ENCODE data around the gene SH2D2A. TPM values are rescaled to one million over a fixed set of nuclear protein-coding genes. Genes with fewer than 3 reads are reported as not detected.

The SH2D2A gene
- polyA plus RNA-seq, 1 of the 3 experiments (the other 2 are of a cell fraction) = not detected

DNA sequence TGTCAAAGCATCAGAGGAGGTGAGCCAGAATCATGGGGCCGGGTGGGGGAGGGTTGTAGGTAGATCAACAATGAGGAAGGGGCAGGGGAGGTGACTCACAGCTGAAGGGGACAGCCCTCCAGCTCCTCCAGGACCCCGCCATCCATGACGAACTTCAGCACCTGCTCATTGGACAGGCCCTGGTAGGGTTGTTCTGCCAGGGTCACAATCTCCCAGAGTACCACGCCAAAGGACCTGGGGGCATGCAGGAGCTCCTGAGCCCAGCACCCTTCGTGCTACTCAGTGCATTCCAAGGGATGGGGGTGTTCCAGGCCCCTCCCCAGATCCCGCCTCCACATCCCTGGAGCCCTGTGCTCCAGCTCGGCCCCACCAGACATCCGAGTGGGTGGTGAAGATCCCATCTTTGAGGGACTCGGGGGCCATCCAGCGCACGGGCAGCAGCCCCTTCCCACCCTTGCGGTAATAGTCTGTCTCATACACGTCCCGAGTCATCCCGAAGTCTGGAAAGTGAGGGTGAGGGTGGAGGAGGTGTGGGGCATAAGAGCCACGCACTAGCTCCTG is 24.7 kb upstream of the SH2D2A start:
- H3K27ac ChIP-seq (ENCODE audit: low read depth in 2 of 2, low read length in 1 of 2) = no peak overlapping the region; a peak in 1 of 4 replicates
- no peaks in the 10 kb centered on the region for H3K9me3 ChIP-seq
- no peaks in the 10 kb centered on the region for H3K36me3 ChIP-seq (replicated peaks in 1 of 2; ENCODE audit: control insufficient read depth in 1 of 2, insufficient read depth in 2 of 2, low read length in 1 of 2)
- H3K9me2 ChIP-seq = no peaks in the 10 kb centered on the region
- no peak for DNase-seq
- no peaks in the 10 kb centered on the region for H3F3A ChIP-seq (replicated peaks; ENCODE audit: insufficient read depth)
- no peak for TF ChIP-seq NFIC (IDR thresholded peaks at IDR 0.05; ENCODE audit: borderline replicate concordance)
- TF ChIP-seq, protein P1, sequence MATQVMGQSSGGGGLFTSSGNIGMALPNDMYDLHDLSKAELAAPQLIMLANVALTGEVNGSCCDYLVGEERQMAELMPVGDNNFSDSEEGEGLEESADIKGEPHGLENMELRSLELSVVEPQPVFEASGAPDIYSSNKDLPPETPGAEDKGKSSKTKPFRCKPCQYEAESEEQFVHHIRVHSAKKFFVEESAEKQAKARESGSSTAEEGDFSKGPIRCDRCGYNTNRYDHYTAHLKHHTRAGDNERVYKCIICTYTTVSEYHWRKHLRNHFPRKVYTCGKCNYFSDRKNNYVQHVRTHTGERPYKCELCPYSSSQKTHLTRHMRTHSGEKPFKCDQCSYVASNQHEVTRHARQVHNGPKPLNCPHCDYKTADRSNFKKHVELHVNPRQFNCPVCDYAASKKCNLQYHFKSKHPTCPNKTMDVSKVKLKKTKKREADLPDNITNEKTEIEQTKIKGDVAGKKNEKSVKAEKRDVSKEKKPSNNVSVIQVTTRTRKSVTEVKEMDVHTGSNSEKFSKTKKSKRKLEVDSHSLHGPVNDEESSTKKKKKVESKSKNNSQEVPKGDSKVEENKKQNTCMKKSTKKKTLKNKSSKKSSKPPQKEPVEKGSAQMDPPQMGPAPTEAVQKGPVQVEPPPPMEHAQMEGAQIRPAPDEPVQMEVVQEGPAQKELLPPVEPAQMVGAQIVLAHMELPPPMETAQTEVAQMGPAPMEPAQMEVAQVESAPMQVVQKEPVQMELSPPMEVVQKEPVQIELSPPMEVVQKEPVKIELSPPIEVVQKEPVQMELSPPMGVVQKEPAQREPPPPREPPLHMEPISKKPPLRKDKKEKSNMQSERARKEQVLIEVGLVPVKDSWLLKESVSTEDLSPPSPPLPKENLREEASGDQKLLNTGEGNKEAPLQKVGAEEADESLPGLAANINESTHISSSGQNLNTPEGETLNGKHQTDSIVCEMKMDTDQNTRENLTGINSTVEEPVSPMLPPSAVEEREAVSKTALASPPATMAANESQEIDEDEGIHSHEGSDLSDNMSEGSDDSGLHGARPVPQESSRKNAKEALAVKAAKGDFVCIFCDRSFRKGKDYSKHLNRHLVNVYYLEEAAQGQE (IDR thresholded peaks at IDR 0.05; ENCODE audit: low read depth, low read length) = peak; percentile 73
- H3K4me1 ChIP-seq (ENCODE audit: control insufficient read depth in 1 of 2, insufficient read depth in 2 of 2, low read depth in 1 of 2, low read length in 1 of 2) = peaks cover 0 to 32% of the 10 kb centered on the region in 2 experiments; a peak in 1 of 4 replicates
- no peak overlapping the region for H3K4me3 ChIP-seq (ENCODE audit: low read depth in 2 of 2, low read length in 1 of 2)
- no peaks in the 10 kb centered on the region; the same call in 1 of the 2 replicates for H3K27me3 ChIP-seq (ENCODE audit: insufficient read depth)
- no peak overlapping the region for H3K9ac ChIP-seq
- ChIA-PET CTCF (interaction anchor here (0.7 to 12.8 kb wide), 6 partner anchors 13 to 151 kb away, joined by 3 to 476 read pairs (median 126); partner anchors contain the start of genes INSRR, NTRK1 and PEAR1), POLR2A (interaction anchor here (1.1 to 5.8 kb wide), 3 partner anchors 11 to 19 kb away, joined by 3 to 38 read pairs (median 4); partner anchors contain the start of genes INSRR and NTRK1)
- 74% methylated on average over 10 of the region's 16 CpGs for WGBS (ENCODE audit: low lambda C conversion rate)
- no peaks in the 10 kb centered on the region for H4K20me1 ChIP-seq (ENCODE audit: insufficient read depth)
- no peaks in the 10 kb centered on the region for H3K79me2 ChIP-seq (ENCODE audit: insufficient read depth)
- H3K4me2 ChIP-seq = no peak overlapping the region
- H2AFZ ChIP-seq (ENCODE audit: low read depth) = no peak overlapping the region

GRCh38 chr1:156840898-156841279 is 24.2 kb upstream of the SH2D2A start:
- Histone ChIP-seq H4K20me1 (ENCODE audit: insufficient read depth) (no peaks in the 10 kb centered on the region), H3K4me3 (ENCODE audit: low read depth in 2 of 2, low read length in 1 of 2) (no peak overlapping the region), H3K79me2 (ENCODE audit: insufficient read depth) (no peaks in the 10 kb centered on the region), H3K27ac (ENCODE audit: low read depth in 2 of 2, low read length in 1 of 2) (no peak overlapping the region; a peak in 1 of 4 replicates), H3K36me3 (replicated peaks in 1 of 2; ENCODE audit: control insufficient read depth in 1 of 2, insufficient read depth in 2 of 2, low read length in 1 of 2) (no peaks in the 10 kb centered on the region), H3K9me2 (no peaks in the 10 kb centered on the region), H3K9ac (no peak overlapping the region), H3K9me3 (no peaks in the 10 kb centered on the region), H2AFZ (ENCODE audit: low read depth) (no peak overlapping the region), H3K4me2 (no peak overlapping the region), H3K4me1 (ENCODE audit: control insufficient read depth in 1 of 2, insufficient read depth in 2 of 2, low read depth in 1 of 2, low read length in 1 of 2) (peaks cover 0 to 37% of the 10 kb centered on the region in 2 experiments; a peak in 1 of 4 replicates), H3F3A (replicated peaks; ENCODE audit: insufficient read depth) (no peaks in the 10 kb centered on the region), H3K27me3 (ENCODE audit: insufficient read depth) (no peaks in the 10 kb centered on the region; the same call in 1 of the 2 replicates)
- TF ChIP-seq EP300 (IDR thresholded peaks at IDR 0.05; ENCODE audit: borderline replicate concordance in 1 of 2, low read depth in 1 of 2, low read length in 1 of 2) (no peak), MEF2A (IDR thresholded peaks at IDR 0.05; ENCODE audit: borderline replicate concordance, low read depth) (no peak), FOSL2 (IDR thresholded peaks at IDR 0.05; ENCODE audit: borderline replicate concordance, low read depth) (no peak), CHD2 (IDR thresholded peaks at IDR 0.05; ENCODE audit: low read length, partially characterized antibody) (no peak), RAD21 (IDR thresholded peaks at IDR 0.05; ENCODE audit: low read length) (no peak)
- TF ChIP-seq, protein P2, sequence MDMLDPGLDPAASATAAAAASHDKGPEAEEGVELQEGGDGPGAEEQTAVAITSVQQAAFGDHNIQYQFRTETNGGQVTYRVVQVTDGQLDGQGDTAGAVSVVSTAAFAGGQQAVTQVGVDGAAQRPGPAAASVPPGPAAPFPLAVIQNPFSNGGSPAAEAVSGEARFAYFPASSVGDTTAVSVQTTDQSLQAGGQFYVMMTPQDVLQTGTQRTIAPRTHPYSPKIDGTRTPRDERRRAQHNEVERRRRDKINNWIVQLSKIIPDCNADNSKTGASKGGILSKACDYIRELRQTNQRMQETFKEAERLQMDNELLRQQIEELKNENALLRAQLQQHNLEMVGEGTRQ (IDR thresholded peaks at IDR 0.05; ENCODE audit: borderline replicate concordance, low read depth, low read length) = no peak
- ChIA-PET POLR2A (interaction anchor here (1.1 to 5.8 kb wide), 3 partner anchors 12 to 20 kb away, joined by 3 to 38 read pairs (median 4); partner anchors contain the start of genes INSRR and NTRK1), CTCF (interaction anchor here (1.1 to 12.8 kb wide), 6 partner anchors 14 to 151 kb away, joined by 4 to 476 read pairs (median 126); partner anchors contain the start of genes INSRR, NTRK1 and PEAR1)
- WGBS (ENCODE audit: low lambda C conversion rate) = 76% methylated on average over 13 of the region's 14 CpGs
- no peak for DNase-seq
